CD14-positive monocyte (primary cell): Measurements from ENCODE around the gene RFX2. TPM values are rescaled to one million over a fixed set of nuclear protein-coding genes. Genes with fewer than 3 reads are reported as not detected.

Source experiments
- DNase-seq, 3 donors: peaks; one replicate each; pipeline ENCODE4 v3.0.0-alpha.2; 2011 to 2022
- H2AFZ ChIP-seq: 2 replicates; pipeline ENCODE4 v1.6.0; 2012; ENCODE audit warnings: mild to moderate bottlenecking, low read depth, low read length, inconsistent platforms; ENCODE audit not compliant: insufficient read depth, poor library complexity, severe bottlenecking
- H3K27ac ChIP-seq, 2 donors: 1 replicate in 1 of 2; 2 replicates in 1 of 2; pipeline ENCODE4 v1.5.1; 2012 to 2013; ENCODE audit warnings: low read length in 2 of 2, control low read depth in 1 of 2, inconsistent platforms in 1 of 2, low read depth in 1 of 2, mild to moderate bottlenecking in 1 of 2
- H3K27me3 ChIP-seq, 2 donors: one replicate each; pipeline versions ENCODE4 v1.6.0 to v1.6.1; 2011 to 2013; ENCODE audit warnings: low read length in 2 of 2; ENCODE audit not compliant: control insufficient read depth in 2 of 2, insufficient read depth in 2 of 2
- H3K36me3 ChIP-seq, 2 donors: replicated peaks in 1 of 2; 1 replicate in 1 of 2; 2 replicates in 1 of 2; pipeline versions ENCODE4 v1.5.1 to v1.6.1; 2012 to 2013; ENCODE audit warnings: low read length in 2 of 2, control low read depth in 1 of 2, inconsistent platforms in 1 of 2, mild to moderate bottlenecking in 1 of 2; ENCODE audit not compliant: insufficient read depth in 2 of 2, control insufficient read depth in 1 of 2
- H3K4me1 ChIP-seq, 2 donors: 1 replicate in 1 of 2; 2 replicates in 1 of 2; pipeline versions ENCODE4 v1.5.1 to v1.6.1; 2012 to 2013; ENCODE audit warnings: low read length in 2 of 2, control low read depth in 1 of 2, inconsistent platforms in 1 of 2, mild to moderate bottlenecking in 1 of 2, moderate library complexity in 1 of 2; ENCODE audit not compliant: insufficient read depth in 2 of 2, control insufficient read depth in 1 of 2
- H3K4me2 ChIP-seq: replicated peaks from 2 replicates; pipeline ENCODE3; 2012; ENCODE audit warnings: low read length, moderate library complexity, mild to moderate bottlenecking; ENCODE audit not compliant: poor library complexity, severe bottlenecking; ENCODE audit errors: extremely low read depth
- H3K4me3 ChIP-seq, 3 experiments: fragments of 200-600 bp in 1 of 3; sonication (generic) in 1 of 3; replicated peaks in 1 of 3; 1 replicate in 2 of 3; 2 replicates in 1 of 3; pipeline ENCODE4 v1.5.1; 2011 to 2013; ENCODE audit warnings: low read length in 3 of 3, mild to moderate bottlenecking in 3 of 3, control low read depth in 2 of 3, low read depth in 2 of 3, inconsistent platforms in 1 of 3, moderate library complexity in 1 of 3
- H3K79me2 ChIP-seq: 2 replicates; pipeline ENCODE4 v1.6.0; 2012; ENCODE audit warnings: mild to moderate bottlenecking, control low read depth, inconsistent platforms, low read length, moderate library complexity; ENCODE audit not compliant: insufficient read depth
- H3K9ac ChIP-seq: 2 replicates; pipeline ENCODE4 v1.6.0; 2017; ENCODE audit warnings: low read length, mild to moderate bottlenecking; ENCODE audit not compliant: insufficient read depth, poor library complexity, severe bottlenecking
- H3K9me3 ChIP-seq, 2 donors: replicated peaks in 1 of 2; 1 replicate in 1 of 2; 2 replicates in 1 of 2; pipeline versions ENCODE4 v1.5.1 to v1.6.1; 2012 to 2013; ENCODE audit warnings: low read length in 2 of 2, control low read depth in 1 of 2; ENCODE audit not compliant: control insufficient read depth in 1 of 2, insufficient read depth in 1 of 2
- H4K20me1 ChIP-seq: 2 replicates; pipeline ENCODE4 v1.6.0; 2012; ENCODE audit warnings: mild to moderate bottlenecking, low read length, control low read depth, moderate library complexity; ENCODE audit not compliant: insufficient read depth
- H3K27ac Mint-ChIP-seq, 7 donors: one replicate each; pipeline ENCODE4 v1.8.0; 2020; ENCODE audit warnings: mild to moderate bottlenecking in 7 of 7, mixed read lengths in 7 of 7, moderate library complexity in 6 of 7, inconsistent platforms in 2 of 7
- H3K27me3 Mint-ChIP-seq, 3 donors: one replicate each; pipeline ENCODE4 v1.8.0; 2021 to 2022; ENCODE audit warnings: low read depth in 3 of 3, mild to moderate bottlenecking in 3 of 3, mixed read lengths in 3 of 3, moderate library complexity in 3 of 3, inconsistent platforms in 1 of 3
- H3K36me3 Mint-ChIP-seq, 2 donors: one replicate each; pipeline ENCODE4 v1.8.0; 2020; ENCODE audit warnings: mixed read lengths in 2 of 2, inconsistent platforms in 1 of 2, mild to moderate bottlenecking in 1 of 2
- H3K4me1 Mint-ChIP-seq: one replicate; pipeline ENCODE4 v1.8.0; 2020; ENCODE audit warnings: mild to moderate bottlenecking, mixed read lengths
- H3K4me3 Mint-ChIP-seq, 2 donors: one replicate each; pipeline ENCODE4 v1.8.0; 2020; ENCODE audit warnings: mild to moderate bottlenecking in 2 of 2, mixed read lengths in 2 of 2, moderate library complexity in 1 of 2
- H3K9me3 Mint-ChIP-seq, 7 donors: one replicate each; pipeline ENCODE4 v1.8.0; 2020 to 2022; ENCODE audit warnings: mixed read lengths in 7 of 7, mild to moderate bottlenecking in 6 of 7, moderate library complexity in 6 of 7, inconsistent platforms in 2 of 7
- CTCF ChIP-seq: fragments of 200-600 bp; IDR thresholded peaks from one replicate; pipeline ENCODE4 v1.8.0; 2022; ENCODE audit warnings: antibody characterized with exemption, mild to moderate bottlenecking
- WGBS: methylation state at CpG from one replicate; pipeline ENCODE4 v1.1.5; 2013; ENCODE audit warnings: missing lambda C conversion rate; ENCODE audit not compliant: insufficient coverage; 5-methylcytosine and 5-hydroxymethylcytosine counted together
- intact Hi-C, 2 donors: fragments of 100-400 bp; cut with micrococcal nuclease; formaldehyde crosslinking; loops; one replicate each; pipeline versions ENCODE4 v1.15.0 to v1.15.1; 2023
- polyA plus RNA-seq, 3 donors: library from polyadenylated mRNA; depleted of rRNA in 1 of 3; unstranded in 2 of 3; stranded (reverse) in 1 of 3; fragments of 300-500 nt in 2 of 3; fragments of >200 nt in 1 of 3; fragmentation: Illumina TruSeq in 2 of 3; gene quantifications; 1 replicate in 2 of 3; 2 replicates in 1 of 3; pipeline ENCODE4 v1.2.3, GENCODE V29; 2012 to 2021

The RFX2 gene
- polyA plus RNA-seq, 3 donors, result 5.7 to 12.9 (median 8.7) TPM

- H4K20me1 ChIP-seq, result no peaks in the 10 kb centered on the region
- peaks cover 0 to 3% (median 1%) of the 10 kb centered on the region in 3 donors for H3K27me3 Mint-ChIP-seq
- no peaks in the 10 kb centered on the region for H3K9me3 ChIP-seq
- no peak for TF ChIP-seq CTCF
- no peak overlapping the region for H2AFZ ChIP-seq
- no peaks in the 10 kb centered on the region for H3K27me3 ChIP-seq
- H3K36me3 ChIP-seq, result no peaks in the 10 kb centered on the region
- intact Hi-C loops, result no loop called here
- peaks cover 22 to 24% of the 10 kb centered on the region in 2 donors for H3K36me3 Mint-ChIP-seq
- H3K79me2 ChIP-seq, result peaks cover 39% of the 10 kb centered on the region
- no peak for DNase-seq
- H3K4me3 Mint-ChIP-seq, result no peak overlapping the region
- peak overlapping the region in 1 of 7 donors; percentile 97 for H3K27ac Mint-ChIP-seq
- H3K27ac ChIP-seq, result peak overlapping the region in 1 of 2 donors; percentile 99
- peaks cover 0 to 3% (median 0%) of the 10 kb centered on the region in 7 donors for H3K9me3 Mint-ChIP-seq
- no peak overlapping the region for H3K9ac ChIP-seq
- peaks cover 37 to 48% of the 10 kb centered on the region in 2 donors for H3K4me1 ChIP-seq
- WGBS, result 100% methylated on average over 1 of the region's 3 CpGs
- H3K4me1 Mint-ChIP-seq, result peaks cover 43% of the 10 kb centered on the region
- peak overlapping the region in 1 of 3 experiments; percentile 79 for H3K4me3 ChIP-seq
- H3K4me2 ChIP-seq, result no peak overlapping the region
Observed at GRCh38 chr19:6101291-6101825, 8.9 kb downstream of the RFX2 start.

- H2AFZ ChIP-seq, result peak overlapping the region; percentile 80
- H3K9me3 ChIP-seq, result no peaks in the 10 kb centered on the region
- H3K27me3 ChIP-seq, result no peaks in the 10 kb centered on the region
- Mint-ChIP-seq H3K27me3 (peaks cover 0 to 3% (median 1%) of the 10 kb centered on the region in 3 donors), H3K4me1 (peaks cover 40% of the 10 kb centered on the region), H3K27ac (peak overlapping the region; percentile 97 to 100 (median 99)), H3K36me3 (peaks cover 15 to 18% of the 10 kb centered on the region in 2 donors), H3K4me3 (peak overlapping the region; percentile 85 to 96), H3K9me3 (peaks cover 0 to 3% (median 0%) of the 10 kb centered on the region in 7 donors)
- H3K9ac ChIP-seq, result peak overlapping the region; percentile 83
- H4K20me1 ChIP-seq, result no peaks in the 10 kb centered on the region
- DNase-seq, result peak; percentile 80 to 88 (median 85)
- peaks cover 34% of the 10 kb centered on the region for H3K79me2 ChIP-seq
- peak overlapping the region; percentile 38 to 79 (median 55) for H3K4me3 ChIP-seq
- peak overlapping the region; percentile 55 for H3K4me2 ChIP-seq
- peaks cover 35 to 45% of the 10 kb centered on the region in 2 donors for H3K4me1 ChIP-seq
- intact Hi-C loops, result no loop called here
- TF ChIP-seq CTCF, result peak; percentile 51
- no peaks in the 10 kb centered on the region for H3K36me3 ChIP-seq
- WGBS, result under 1% methylated on average over 16 of the region's 16 CpGs
- H3K27ac ChIP-seq, result peak overlapping the region; percentile 97 to 99
Observed at GRCh38 chr19:6100284-6100915, 9.9 kb downstream of the RFX2 start.
